SK-N-SH (cell line): ENCODE results near the gene CADM2. TPM values are rescaled to one million over a fixed set of nuclear protein-coding genes. Genes with fewer than 3 reads are reported as not detected.

ENCODE experiments used
- CTCF ChIA-PET: fragments of 300-600, 350-600 bp; formaldehyde crosslinking; extraction: SDS; loops from one replicate; lab custom pipeline; 2021; lab: Yijun Ruan, JAX
- POLR2A ChIA-PET: fragments of 350-600 bp; sonication (Branson Sonifier 250); formaldehyde crosslinking; extraction: SDS; loops from one replicate; lab custom pipeline; 2020; ENCODE audit warnings: antibody characterized with exemption, inconsistent platforms; lab: Yijun Ruan, JAX
- DNase-seq: peaks from one replicate; pipeline ENCODE4 v3.0.0; 2012
- H2AFZ ChIP-seq: fragments of 200-600 bp; sonication (generic); 2 replicates; pipeline ENCODE4 v1.8.1; 2016; ENCODE audit warnings: antibody characterized with exemption, mild to moderate bottlenecking, low read depth
- H3F3A ChIP-seq: fragments of 200-600 bp; sonication (generic); replicated peaks from 2 replicates; pipeline ENCODE3; 2016; ENCODE audit warnings: antibody characterized with exemption, mild to moderate bottlenecking; ENCODE audit not compliant: insufficient read depth
- H3K27ac ChIP-seq, 2 experiments: fragments of 200-500 bp in 1 of 2; fragments of 200-600 bp in 1 of 2; sonication (Bioruptor generic) in 1 of 2; sonication (generic), shearing (Covaris generic) in 1 of 2; 2 replicates each; pipeline versions ENCODE4 v1.5.1 to v1.6.1; 2014 to 2016; ENCODE audit warnings: low read depth in 2 of 2, inconsistent platforms in 1 of 2, low read length in 1 of 2, mild to moderate bottlenecking in 1 of 2, mixed read lengths in 1 of 2
- H3K27me3 ChIP-seq: fragments of 200-600 bp; sonication (generic), shearing (Covaris generic); 2 replicates; pipeline ENCODE4 v1.6.1; 2016; ENCODE audit warnings: mixed run types; ENCODE audit not compliant: insufficient read depth
- H3K36me3 ChIP-seq, 2 experiments: fragments of 200-500 bp in 1 of 2; fragments of 200-600 bp in 1 of 2; sonication (Bioruptor generic) in 1 of 2; sonication (generic) in 1 of 2; replicated peaks in 1 of 2; 2 replicates each; pipeline versions ENCODE3 to v1.5.1; 2014 to 2016; ENCODE audit warnings: low read length in 1 of 2, mild to moderate bottlenecking in 1 of 2; ENCODE audit not compliant: insufficient read depth in 2 of 2, control insufficient read depth in 1 of 2
- H3K4me1 ChIP-seq, 2 experiments: fragments of 200-500 bp in 1 of 2; fragments of 200-600 bp in 1 of 2; sonication (Bioruptor generic) in 1 of 2; sonication (generic), shearing (Covaris generic) in 1 of 2; 2 replicates each; pipeline versions ENCODE4 v1.5.1 to v1.6.1; 2014 to 2016; ENCODE audit warnings: low read depth in 1 of 2, low read length in 1 of 2, mixed run types in 1 of 2; ENCODE audit not compliant: insufficient read depth in 2 of 2, control insufficient read depth in 1 of 2
- H3K4me2 ChIP-seq: fragments of 200-600 bp; sonication (generic), shearing (Covaris generic); 2 replicates; pipeline ENCODE4 v1.6.1; 2017; ENCODE audit warnings: mixed run types
- H3K4me3 ChIP-seq, 2 experiments: fragments of 200-500 bp in 1 of 2; fragments of 200-600 bp in 1 of 2; sonication (Bioruptor generic) in 1 of 2; sonication (generic), shearing (Covaris generic) in 1 of 2; 2 replicates each; pipeline versions ENCODE4 v1.5.1 to v1.8.1; 2014 to 2016; ENCODE audit warnings: low read depth in 2 of 2, inconsistent platforms in 1 of 2, low read length in 1 of 2, mild to moderate bottlenecking in 1 of 2, mixed read lengths in 1 of 2, moderate library complexity in 1 of 2
- H3K79me2 ChIP-seq: fragments of 200-600 bp; sonication (generic); 2 replicates; pipeline ENCODE4 v1.8.1; 2017; ENCODE audit warnings: mild to moderate bottlenecking; ENCODE audit not compliant: insufficient read depth
- H3K9ac ChIP-seq: fragments of 200-600 bp; sonication (generic); 2 replicates; pipeline ENCODE4 v1.6.1; 2017; ENCODE audit warnings: mixed run types
- H3K9me2 ChIP-seq: fragments of 200-600 bp; sonication (generic); 2 replicates; pipeline ENCODE4 v1.6.1; 2017; ENCODE audit warnings: mixed run types
- H3K9me3 ChIP-seq: fragments of 200-600 bp; sonication (generic); 2 replicates; pipeline ENCODE4 v1.6.1; 2017; ENCODE audit warnings: mixed run types, mild to moderate bottlenecking, moderate library complexity
- H4K20me1 ChIP-seq: fragments of 200-600 bp; sonication (generic); 2 replicates; pipeline ENCODE4 v1.6.1; 2017; ENCODE audit warnings: mild to moderate bottlenecking, mixed run types; ENCODE audit not compliant: insufficient read depth
- CHD2 ChIP-seq: fragments of 150-350 bp; IDR thresholded peaks from 2 replicates; pipeline ENCODE4 v1.6.1; 2018; ENCODE audit warnings: low read length; ENCODE audit not compliant: partially characterized antibody
- EP300 ChIP-seq, 2 experiments: IDR thresholded peaks; 2 replicates each; pipeline versions ENCODE4 v1.4.0 to v1.6.1; 2012; ENCODE audit warnings: borderline replicate concordance in 1 of 2, low read depth in 1 of 2, low read length in 1 of 2
- EZH2phosphoT487 ChIP-seq: fragments of 200-600 bp; sonication (generic); IDR thresholded peaks from 2 replicates; pipeline ENCODE4 v1.6.1; 2017; ENCODE audit warnings: low read depth, mixed run types, mild to moderate bottlenecking, antibody characterized with exemption, moderate library complexity, borderline replicate concordance
- FOXM1 ChIP-seq: IDR thresholded peaks from 2 replicates; pipeline ENCODE4 v1.4.0; 2012; ENCODE audit warnings: low read depth, mild to moderate bottlenecking
- GATA2 ChIP-seq: sonication (generic); formaldehyde crosslinking; IDR thresholded peaks from 2 replicates; pipeline ENCODE4 v1.5.0; 2020; ENCODE audit warnings: mild to moderate bottlenecking, missing genetic modification reagents
- JUND ChIP-seq: IDR thresholded peaks from 2 replicates; pipeline ENCODE4 v1.4.0; 2012
- MEF2A ChIP-seq: IDR thresholded peaks from 2 replicates; pipeline ENCODE4 v1.4.0; 2012; ENCODE audit warnings: low read depth, borderline replicate concordance
- MXI1 ChIP-seq: IDR thresholded peaks from 2 replicates; pipeline ENCODE4 v1.6.1; 2012; ENCODE audit warnings: mild to moderate bottlenecking, low read depth, low read length, improper control_type of control experiment
- RCOR1 ChIP-seq: fragments of 150-350 bp; IDR thresholded peaks from 2 replicates; pipeline ENCODE4 v1.6.1; 2017; ENCODE audit warnings: antibody characterized with exemption, low read length
- SMC3 ChIP-seq: IDR thresholded peaks from 2 replicates; pipeline ENCODE4 v1.6.1; 2012; ENCODE audit warnings: low read depth, low read length, improper control_type of control experiment
- TAF1 ChIP-seq: IDR thresholded peaks from 2 replicates; pipeline ENCODE4 v1.6.1; 2012; ENCODE audit warnings: low read depth, mild to moderate bottlenecking, low read length, moderate library complexity, borderline replicate concordance
- TEAD4 ChIP-seq: IDR thresholded peaks from 2 replicates; pipeline ENCODE4 v1.4.0; 2012; ENCODE audit warnings: mild to moderate bottlenecking, borderline replicate concordance; ENCODE audit not compliant: insufficient read depth
- YY1 ChIP-seq: IDR thresholded peaks from 2 replicates; pipeline ENCODE4 v1.4.0; 2012; ENCODE audit warnings: low read depth, mild to moderate bottlenecking
- WGBS: methylation state at CpG from one replicate; pipeline ENCODE4 v1.1.6; 2017; ENCODE audit warnings: low lambda C conversion rate; 5-methylcytosine and 5-hydroxymethylcytosine counted together
- polyA plus RNA-seq, 3 experiments: library from polyadenylated mRNA; depleted of rRNA; stranded (reverse); fragments of >200 nt; gene quantifications; 2 replicates each; pipeline ENCODE4 v1.2.3, GENCODE V29; 2012
- TF ChIP-seq, protein P1 (sequence below): fragments of 200-600 bp; sonication (generic); IDR thresholded peaks from 2 replicates; pipeline ENCODE4 v1.6.1; 2017; ENCODE audit warnings: antibody characterized with exemption, mild to moderate bottlenecking, moderate library complexity
- TF ChIP-seq, protein P2 (sequence below): IDR thresholded peaks from 2 replicates; pipeline ENCODE4 v1.4.0; 2012; ENCODE audit warnings: low read depth, borderline replicate concordance
- TF ChIP-seq, protein P3 (sequence below): IDR thresholded peaks from 2 replicates; pipeline ENCODE4 v1.4.0; 2012; ENCODE audit warnings: low read depth, borderline replicate concordance
- TF ChIP-seq, protein P4 (sequence below): fragments of 150-350 bp; IDR thresholded peaks from 2 replicates; pipeline ENCODE4 v1.6.1; 2016; ENCODE audit warnings: mild to moderate bottlenecking, low read depth, low read length
- TF ChIP-seq, protein P5 (sequence below): fragments of 150-350 bp; IDR thresholded peaks from 2 replicates; pipeline ENCODE4 v1.6.1; 2017; ENCODE audit warnings: antibody characterized with exemption, low read length, low read depth, borderline replicate concordance

CADM2 gene
- polyA plus RNA-seq, 1 of the 3 experiments (the other 2 are of a cell fraction) = 0.46 TPM

DNA sequence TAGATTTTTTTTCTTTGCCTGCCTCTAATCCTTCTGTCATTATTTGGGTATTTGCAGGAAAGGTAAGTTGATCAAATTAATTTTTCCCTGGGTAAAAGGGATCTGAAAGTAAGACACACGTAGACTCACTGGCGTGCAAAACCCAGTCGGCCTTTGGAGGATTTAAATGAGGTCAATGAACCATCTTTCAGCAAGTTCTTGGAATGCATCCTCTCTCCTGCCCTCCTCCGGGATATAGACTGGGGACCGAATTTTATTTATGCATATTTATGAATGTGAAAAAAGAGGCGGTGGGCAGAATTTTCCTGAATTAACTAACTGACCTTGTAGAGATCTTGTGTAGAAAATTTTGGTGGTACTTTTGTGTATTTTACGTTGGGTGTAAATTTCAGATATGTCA is 2.2 kb downstream of the CADM2 start:
- H3K9me3 ChIP-seq = no peaks in the 10 kb centered on the region
- DNase-seq = peak; percentile 4
- no peak overlapping the region for H3K9ac ChIP-seq
- H3K4me2 ChIP-seq = no peak overlapping the region
- peak overlapping the region in 1 of 2 experiments; percentile 63; a peak in 2 of 4 replicates for H3K4me3 ChIP-seq
- no peaks in the 10 kb centered on the region for H3K9me2 ChIP-seq
- TF ChIP-seq FOXM1 (no peak), EZH2phosphoT487 (no peak), EP300 (IDR thresholded peaks at IDR 0.05; ENCODE audit: borderline replicate concordance in 1 of 2, low read depth in 1 of 2, low read length in 1 of 2) (no peak), TEAD4 (no peak), SMC3 (no peak), GATA2 (CRISPR knock-in tag) (no peak), RCOR1 (no peak), TAF1 (no peak), MXI1 (no peak), YY1 (no peak), JUND (no peak), MEF2A (no peak), CHD2 (no peak)
- TF ChIP-seq, protein P1, sequence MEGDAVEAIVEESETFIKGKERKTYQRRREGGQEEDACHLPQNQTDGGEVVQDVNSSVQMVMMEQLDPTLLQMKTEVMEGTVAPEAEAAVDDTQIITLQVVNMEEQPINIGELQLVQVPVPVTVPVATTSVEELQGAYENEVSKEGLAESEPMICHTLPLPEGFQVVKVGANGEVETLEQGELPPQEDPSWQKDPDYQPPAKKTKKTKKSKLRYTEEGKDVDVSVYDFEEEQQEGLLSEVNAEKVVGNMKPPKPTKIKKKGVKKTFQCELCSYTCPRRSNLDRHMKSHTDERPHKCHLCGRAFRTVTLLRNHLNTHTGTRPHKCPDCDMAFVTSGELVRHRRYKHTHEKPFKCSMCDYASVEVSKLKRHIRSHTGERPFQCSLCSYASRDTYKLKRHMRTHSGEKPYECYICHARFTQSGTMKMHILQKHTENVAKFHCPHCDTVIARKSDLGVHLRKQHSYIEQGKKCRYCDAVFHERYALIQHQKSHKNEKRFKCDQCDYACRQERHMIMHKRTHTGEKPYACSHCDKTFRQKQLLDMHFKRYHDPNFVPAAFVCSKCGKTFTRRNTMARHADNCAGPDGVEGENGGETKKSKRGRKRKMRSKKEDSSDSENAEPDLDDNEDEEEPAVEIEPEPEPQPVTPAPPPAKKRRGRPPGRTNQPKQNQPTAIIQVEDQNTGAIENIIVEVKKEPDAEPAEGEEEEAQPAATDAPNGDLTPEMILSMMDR = no peak
- TF ChIP-seq, protein P2, sequence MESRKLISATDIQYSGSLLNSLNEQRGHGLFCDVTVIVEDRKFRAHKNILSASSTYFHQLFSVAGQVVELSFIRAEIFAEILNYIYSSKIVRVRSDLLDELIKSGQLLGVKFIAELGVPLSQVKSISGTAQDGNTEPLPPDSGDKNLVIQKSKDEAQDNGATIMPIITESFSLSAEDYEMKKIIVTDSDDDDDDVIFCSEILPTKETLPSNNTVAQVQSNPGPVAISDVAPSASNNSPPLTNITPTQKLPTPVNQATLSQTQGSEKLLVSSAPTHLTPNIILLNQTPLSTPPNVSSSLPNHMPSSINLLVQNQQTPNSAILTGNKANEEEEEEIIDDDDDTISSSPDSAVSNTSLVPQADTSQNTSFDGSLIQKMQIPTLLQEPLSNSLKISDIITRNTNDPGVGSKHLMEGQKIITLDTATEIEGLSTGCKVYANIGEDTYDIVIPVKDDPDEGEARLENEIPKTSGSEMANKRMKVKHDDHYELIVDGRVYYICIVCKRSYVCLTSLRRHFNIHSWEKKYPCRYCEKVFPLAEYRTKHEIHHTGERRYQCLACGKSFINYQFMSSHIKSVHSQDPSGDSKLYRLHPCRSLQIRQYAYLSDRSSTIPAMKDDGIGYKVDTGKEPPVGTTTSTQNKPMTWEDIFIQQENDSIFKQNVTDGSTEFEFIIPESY = no peak
- TF ChIP-seq, protein P3, sequence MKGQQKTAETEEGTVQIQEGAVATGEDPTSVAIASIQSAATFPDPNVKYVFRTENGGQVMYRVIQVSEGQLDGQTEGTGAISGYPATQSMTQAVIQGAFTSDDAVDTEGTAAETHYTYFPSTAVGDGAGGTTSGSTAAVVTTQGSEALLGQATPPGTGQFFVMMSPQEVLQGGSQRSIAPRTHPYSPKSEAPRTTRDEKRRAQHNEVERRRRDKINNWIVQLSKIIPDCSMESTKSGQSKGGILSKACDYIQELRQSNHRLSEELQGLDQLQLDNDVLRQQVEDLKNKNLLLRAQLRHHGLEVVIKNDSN = no peak
- TF ChIP-seq, protein P4, sequence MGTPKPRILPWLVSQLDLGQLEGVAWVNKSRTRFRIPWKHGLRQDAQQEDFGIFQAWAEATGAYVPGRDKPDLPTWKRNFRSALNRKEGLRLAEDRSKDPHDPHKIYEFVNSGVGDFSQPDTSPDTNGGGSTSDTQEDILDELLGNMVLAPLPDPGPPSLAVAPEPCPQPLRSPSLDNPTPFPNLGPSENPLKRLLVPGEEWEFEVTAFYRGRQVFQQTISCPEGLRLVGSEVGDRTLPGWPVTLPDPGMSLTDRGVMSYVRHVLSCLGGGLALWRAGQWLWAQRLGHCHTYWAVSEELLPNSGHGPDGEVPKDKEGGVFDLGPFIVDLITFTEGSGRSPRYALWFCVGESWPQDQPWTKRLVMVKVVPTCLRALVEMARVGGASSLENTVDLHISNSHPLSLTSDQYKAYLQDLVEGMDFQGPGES = no peak
- TF ChIP-seq, protein P5, sequence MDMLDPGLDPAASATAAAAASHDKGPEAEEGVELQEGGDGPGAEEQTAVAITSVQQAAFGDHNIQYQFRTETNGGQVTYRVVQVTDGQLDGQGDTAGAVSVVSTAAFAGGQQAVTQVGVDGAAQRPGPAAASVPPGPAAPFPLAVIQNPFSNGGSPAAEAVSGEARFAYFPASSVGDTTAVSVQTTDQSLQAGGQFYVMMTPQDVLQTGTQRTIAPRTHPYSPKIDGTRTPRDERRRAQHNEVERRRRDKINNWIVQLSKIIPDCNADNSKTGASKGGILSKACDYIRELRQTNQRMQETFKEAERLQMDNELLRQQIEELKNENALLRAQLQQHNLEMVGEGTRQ = no peak
- no peak overlapping the region for H3K27ac ChIP-seq
- CTCF ChIA-PET = interaction anchor here (1.0 kb wide), 1 partner anchor 410 kb away, joined by 3 read pairs; no protein-coding TSS in a partner anchor
- no peaks in the 10 kb centered on the region for H4K20me1 ChIP-seq
- H2AFZ ChIP-seq = no peak overlapping the region
- H3K79me2 ChIP-seq = no peaks in the 10 kb centered on the region
- no peaks in the 10 kb centered on the region for H3F3A ChIP-seq
- H3K36me3 ChIP-seq = no peaks in the 10 kb centered on the region
- 5% methylated on average over 7 of the region's 7 CpGs for WGBS
- H3K27me3 ChIP-seq = peaks cover 29% of the 10 kb centered on the region
- H3K4me1 ChIP-seq = peaks cover 4 to 6% of the 10 kb centered on the region in 2 experiments; a peak in 3 of 4 replicates
- POLR2A ChIA-PET = no interaction called here
